Effector memory CD4-positive, alpha-beta T cell (primary cell): ENCODE data around the gene B3GAT1.

Experiments used
- DNase-seq, 3 donors: peaks; one replicate each; pipeline ENCODE4 v3.0.0-alpha.2; 2020
- H3K27ac ChIP-seq: 2 replicates; pipeline ENCODE4 v1.7.0; 2013; ENCODE audit warnings: mild to moderate bottlenecking, low read length, moderate library complexity; ENCODE audit not compliant: insufficient read depth, poor library complexity, severe bottlenecking
- H3K27me3 ChIP-seq: replicated peaks from 2 replicates; pipeline ENCODE4 v1.7.0; 2013; ENCODE audit warnings: mild to moderate bottlenecking, low read length; ENCODE audit not compliant: insufficient read depth, control insufficient read depth, poor library complexity, severe bottlenecking
- H3K36me3 ChIP-seq: 2 replicates; pipeline ENCODE4 v1.7.0; 2013; ENCODE audit warnings: mild to moderate bottlenecking, low read length, moderate library complexity; ENCODE audit not compliant: control insufficient read depth, insufficient read depth
- H3K4me1 ChIP-seq: 2 replicates; pipeline ENCODE4 v1.7.0; 2013; ENCODE audit warnings: low read length, mild to moderate bottlenecking; ENCODE audit not compliant: control insufficient read depth, insufficient read depth, poor library complexity, severe bottlenecking
- H3K4me3 ChIP-seq: 2 replicates; pipeline ENCODE4 v1.7.0; 2013; ENCODE audit warnings: low read length, low read depth, mild to moderate bottlenecking; ENCODE audit not compliant: insufficient read depth, poor library complexity, severe bottlenecking
- H3K9me3 ChIP-seq: 2 replicates; pipeline ENCODE4 v1.7.0; 2013; ENCODE audit warnings: mild to moderate bottlenecking, low read length, moderate library complexity; ENCODE audit not compliant: control insufficient read depth

Gene B3GAT1

DNA sequence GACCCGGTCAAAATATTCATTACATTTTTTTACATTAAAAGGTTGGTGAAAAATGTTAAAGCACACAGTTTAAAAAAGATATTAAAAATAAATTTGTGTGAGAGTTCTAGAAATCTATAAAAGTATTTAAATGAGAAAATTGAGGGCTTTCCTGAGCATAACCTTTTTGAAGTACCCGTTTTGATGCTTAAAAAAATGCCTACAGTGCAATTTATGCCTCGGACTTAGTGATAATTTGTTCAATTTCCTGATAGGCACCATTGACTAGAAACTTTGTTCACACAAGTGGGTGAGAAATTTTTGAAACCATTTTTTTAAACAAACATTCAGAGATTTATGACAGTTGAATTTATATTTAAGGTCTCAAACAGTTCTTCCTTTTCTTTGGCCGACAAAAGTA, 29.7 kb upstream of the B3GAT1 start:
- no peak overlapping the region for H3K4me3 ChIP-seq
- no peaks in the 10 kb centered on the region for H3K36me3 ChIP-seq
- H3K4me1 ChIP-seq, result no peaks in the 10 kb centered on the region
- H3K27ac ChIP-seq, result no peak overlapping the region
- no peaks in the 10 kb centered on the region for H3K27me3 ChIP-seq
- DNase-seq, result no peak
- H3K9me3 ChIP-seq, result no peaks in the 10 kb centered on the region

DNA sequence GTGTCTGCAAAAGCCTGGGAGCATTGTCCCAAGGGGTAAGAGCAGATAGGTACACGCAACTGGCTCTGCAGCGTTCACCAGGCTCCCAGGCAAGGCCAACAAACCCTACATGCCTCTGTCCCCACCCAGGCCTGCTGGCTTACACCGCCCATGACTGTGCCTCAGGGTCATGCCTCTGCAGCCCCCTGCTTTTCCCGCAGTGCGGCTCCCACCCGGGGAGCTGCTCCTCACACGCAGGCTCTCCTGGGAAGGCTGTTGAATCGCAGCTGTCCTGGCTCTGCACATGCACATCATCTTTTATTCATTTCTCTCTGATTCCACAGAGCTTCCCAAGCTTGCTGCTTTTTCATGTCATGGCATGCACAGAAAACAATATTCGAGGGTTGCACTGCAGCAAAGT, 29.2 kb upstream of the B3GAT1 start:
- H3K4me3 ChIP-seq, result no peak overlapping the region
- no peaks in the 10 kb centered on the region for H3K4me1 ChIP-seq
- H3K36me3 ChIP-seq, result no peaks in the 10 kb centered on the region
- no peak overlapping the region for H3K27ac ChIP-seq
- DNase-seq, result no peak
- no peaks in the 10 kb centered on the region for H3K9me3 ChIP-seq
- no peaks in the 10 kb centered on the region for H3K27me3 ChIP-seq

DNA sequence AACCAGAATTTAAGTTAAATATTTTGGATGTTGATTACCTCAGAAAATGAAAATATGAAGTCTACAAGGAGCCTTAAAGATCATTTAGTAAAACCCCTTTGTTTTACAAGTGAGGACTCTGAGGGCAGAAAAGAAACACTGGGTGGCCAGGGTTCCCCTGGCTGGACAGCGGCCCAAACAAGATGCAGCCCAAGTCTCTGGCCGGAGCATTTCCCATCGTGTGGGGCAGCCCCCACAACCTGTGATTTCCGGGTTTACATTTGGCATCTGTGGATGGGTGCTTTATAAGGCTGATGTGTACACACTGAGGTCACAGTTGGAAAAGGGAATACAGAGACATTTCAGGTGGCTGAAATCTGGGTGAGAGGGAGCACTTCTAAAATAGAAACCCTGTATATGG, 28.8 kb upstream of the B3GAT1 start:
- H3K4me3 ChIP-seq, result no peak overlapping the region
- H3K4me1 ChIP-seq, result no peaks in the 10 kb centered on the region
- DNase-seq, result no peak

DNA sequence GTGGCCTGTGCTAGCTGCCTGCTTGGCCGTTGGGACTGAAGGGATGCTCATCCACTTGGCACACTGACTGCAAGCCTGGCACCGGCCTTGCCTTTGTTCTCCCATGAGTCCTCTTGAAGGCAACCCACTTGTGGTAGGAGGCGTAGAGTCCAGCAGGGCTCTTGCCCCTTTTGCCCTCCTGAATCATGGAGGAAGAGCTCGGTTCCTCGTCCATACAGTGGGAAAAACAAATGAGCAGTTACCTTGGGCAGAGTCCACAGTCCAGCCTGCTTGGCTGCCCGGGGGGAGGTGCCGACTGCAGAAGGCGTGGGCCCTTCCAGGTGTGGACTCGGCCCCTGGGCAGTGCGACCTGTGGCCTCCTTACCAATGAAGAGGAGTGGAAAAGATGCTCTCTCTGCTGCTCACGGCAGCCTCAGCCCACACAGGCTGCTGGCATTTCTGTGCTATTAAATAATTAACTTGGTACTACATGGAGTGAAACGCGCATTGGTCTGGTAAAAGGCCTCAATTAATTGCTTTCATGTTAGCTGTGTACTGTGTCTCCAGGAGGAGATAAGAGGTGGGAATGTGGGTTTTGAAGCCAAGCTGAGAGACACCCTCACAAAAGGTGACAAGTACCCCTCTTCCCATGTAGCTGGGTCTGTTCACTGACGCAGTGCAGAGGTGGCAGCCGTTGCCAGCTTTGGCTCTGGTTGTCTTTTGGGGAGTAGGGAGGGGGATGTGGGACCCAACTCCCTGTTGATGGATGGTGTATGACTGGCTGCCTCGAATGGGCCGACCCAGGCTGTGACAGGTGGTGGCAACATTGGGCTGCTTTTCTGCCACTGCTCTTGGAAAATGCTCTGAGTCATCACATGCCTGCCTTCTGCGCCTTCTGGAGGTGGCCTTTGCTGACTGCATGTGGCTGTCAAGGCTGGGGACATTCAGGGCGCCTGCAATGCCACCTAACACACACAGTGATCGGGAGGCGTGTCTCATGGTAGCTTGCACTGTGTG, 26.8 kb upstream of the B3GAT1 start:
- H3K9me3 ChIP-seq, result no peaks in the 10 kb centered on the region

More for the DNA sequence above, 28.8 kb upstream of the B3GAT1 start:
- no peaks in the 10 kb centered on the region for H3K36me3 ChIP-seq
- H3K9me3 ChIP-seq, result no peaks in the 10 kb centered on the region
- no peak overlapping the region for H3K27ac ChIP-seq
- H3K27me3 ChIP-seq, result no peaks in the 10 kb centered on the region

DNA sequence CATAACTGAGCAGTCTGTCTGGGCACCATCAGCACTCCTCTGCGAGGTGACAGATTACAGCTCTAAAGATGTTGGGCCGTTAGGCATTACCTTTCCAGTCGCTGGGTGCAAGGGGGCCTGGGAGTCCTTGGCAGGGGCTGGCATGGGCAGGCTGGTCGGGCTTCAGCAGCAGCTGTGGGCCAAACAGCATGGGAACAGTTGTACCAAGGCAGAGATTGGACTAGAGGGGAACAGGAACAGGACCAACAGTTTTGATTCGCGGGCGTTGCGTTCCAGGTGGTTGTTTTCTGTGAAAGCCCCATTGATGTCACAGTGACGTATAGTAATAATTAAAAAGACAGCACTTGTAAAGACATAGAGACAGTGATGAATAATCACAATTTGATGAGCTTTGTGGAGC, 25.8 kb upstream of the B3GAT1 start:
- H3K27me3 ChIP-seq, result no peaks in the 10 kb centered on the region
- no peaks in the 10 kb centered on the region for H3K9me3 ChIP-seq
- H3K36me3 ChIP-seq, result no peaks in the 10 kb centered on the region
- H3K4me1 ChIP-seq, result no peaks in the 10 kb centered on the region
- H3K4me3 ChIP-seq, result no peak overlapping the region
- no peak overlapping the region for H3K27ac ChIP-seq
- DNase-seq, result no peak

More for the DNA sequence above, 26.8 kb upstream of the B3GAT1 start:
- Histone ChIP-seq H3K4me3 (no peak overlapping the region), H3K36me3 (no peaks in the 10 kb centered on the region), H3K4me1 (no peaks in the 10 kb centered on the region), H3K27ac (no peak overlapping the region), H3K27me3 (no peaks in the 10 kb centered on the region)
- no peak for DNase-seq

DNA sequence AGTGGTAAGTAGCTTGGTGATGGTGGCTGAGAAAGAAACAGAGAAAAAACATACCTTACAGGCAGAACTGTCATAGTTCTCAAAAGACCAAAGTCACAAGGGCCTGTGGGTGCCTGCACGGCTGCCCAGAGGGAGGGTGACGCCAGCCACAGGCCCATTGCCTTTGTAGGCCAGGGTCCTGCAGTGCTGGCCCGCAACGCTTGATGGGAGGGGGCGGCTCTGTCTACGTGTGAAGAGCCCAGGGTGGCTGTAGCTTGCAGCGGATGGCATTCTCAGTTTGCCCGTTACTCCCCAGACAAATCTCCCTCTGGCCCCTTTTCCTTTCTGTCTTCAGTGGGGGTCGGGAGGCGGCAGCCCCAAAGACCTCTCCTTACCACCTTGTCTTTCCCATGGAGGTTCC, 24.7 kb upstream of the B3GAT1 start:
- Histone ChIP-seq H3K4me3 (no peak overlapping the region), H3K27ac (no peak overlapping the region), H3K9me3 (no peaks in the 10 kb centered on the region), H3K36me3 (no peaks in the 10 kb centered on the region), H3K27me3 (no peaks in the 10 kb centered on the region), H3K4me1 (no peaks in the 10 kb centered on the region)
- no peak for DNase-seq

DNA sequence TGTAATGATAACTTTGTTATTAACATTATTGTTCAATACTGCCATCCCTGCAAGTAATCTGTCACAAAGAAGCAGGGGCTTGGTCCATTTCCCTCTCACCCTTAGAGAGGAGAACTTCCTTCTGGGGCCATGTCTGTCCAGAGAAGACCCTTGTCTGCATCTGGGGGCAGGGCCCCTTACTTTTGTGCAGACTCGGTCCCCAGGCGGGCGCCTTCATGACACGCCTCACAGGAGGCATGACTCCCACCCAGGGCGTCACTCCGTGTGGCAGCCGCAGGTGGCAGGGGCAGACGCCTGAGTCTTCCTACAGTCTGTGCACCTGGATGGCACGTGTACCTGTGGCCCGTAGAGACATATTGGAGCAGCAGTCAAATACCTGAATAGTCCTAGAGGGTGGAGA, 21.8 kb upstream of the B3GAT1 start:
- Histone ChIP-seq H3K27me3 (no peaks in the 10 kb centered on the region), H3K27ac (no peak overlapping the region), H3K4me1 (no peaks in the 10 kb centered on the region), H3K9me3 (no peaks in the 10 kb centered on the region), H3K36me3 (no peaks in the 10 kb centered on the region), H3K4me3 (no peak overlapping the region)
- no peak for DNase-seq

DNA sequence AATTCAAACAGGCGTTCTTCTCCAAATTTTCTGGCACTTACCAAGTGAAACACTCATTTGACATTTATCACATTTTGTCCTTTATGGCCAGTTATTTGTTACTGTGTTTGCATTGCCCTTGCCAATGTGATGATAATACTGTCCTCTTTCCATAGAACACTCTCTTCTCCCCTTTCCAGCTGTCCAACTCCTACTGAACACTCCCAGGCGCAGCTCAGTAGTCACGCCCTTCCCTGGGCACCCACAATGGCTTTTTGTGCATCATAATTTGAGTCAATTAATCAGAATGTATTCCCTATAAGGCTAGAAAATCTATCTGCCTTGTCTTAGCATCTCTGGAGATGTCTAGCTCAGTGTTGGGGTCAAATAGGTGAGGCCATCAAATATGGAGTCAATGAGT, 21.2 kb upstream of the B3GAT1 start:
- Histone ChIP-seq H3K36me3 (no peaks in the 10 kb centered on the region), H3K9me3 (no peaks in the 10 kb centered on the region), H3K27me3 (no peaks in the 10 kb centered on the region), H3K4me1 (no peaks in the 10 kb centered on the region), H3K27ac (no peak overlapping the region), H3K4me3 (no peak overlapping the region)
- no peak for DNase-seq

DNA sequence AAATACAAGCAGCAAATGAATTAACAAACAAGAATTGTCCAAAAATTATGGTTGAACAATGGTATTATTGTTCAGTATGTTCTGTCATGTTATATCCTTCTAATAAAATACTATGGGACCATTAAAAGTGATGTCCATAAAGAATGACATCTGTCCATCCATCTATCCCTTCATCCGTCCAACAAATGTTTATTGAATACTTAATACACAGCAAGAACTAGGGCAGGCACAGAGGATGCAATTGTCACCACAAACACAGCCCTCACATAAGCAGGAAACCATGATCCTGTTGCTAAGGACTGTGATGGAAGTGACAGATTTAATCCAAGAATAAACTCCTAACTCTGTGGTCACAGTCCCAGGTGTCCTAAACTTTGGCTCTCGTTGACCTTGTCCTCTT, 20.7 kb upstream of the B3GAT1 start:
- no peak for DNase-seq
- Histone ChIP-seq H3K27ac (no peak overlapping the region), H3K36me3 (no peaks in the 10 kb centered on the region), H3K27me3 (no peaks in the 10 kb centered on the region), H3K4me3 (no peak overlapping the region), H3K4me1 (no peaks in the 10 kb centered on the region), H3K9me3 (no peaks in the 10 kb centered on the region)

DNA sequence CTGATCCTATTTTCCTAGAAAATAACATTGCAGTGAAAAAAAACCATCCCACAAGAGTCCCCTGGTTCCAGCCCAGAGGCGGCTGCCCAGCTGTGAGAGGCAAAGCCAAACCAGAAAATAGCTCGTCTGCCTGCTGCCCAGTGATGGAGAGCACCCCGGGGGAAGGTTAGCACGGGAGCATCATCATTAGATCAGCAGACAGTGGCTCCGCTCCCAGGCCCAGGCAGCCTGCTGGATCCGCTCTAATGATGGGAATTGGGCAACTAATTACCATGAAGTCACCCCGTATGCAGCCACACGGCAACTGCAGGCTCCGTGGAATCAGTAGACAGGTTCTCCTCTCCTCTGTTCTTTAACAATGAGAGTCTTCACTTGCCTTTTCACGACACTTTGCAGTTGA, 17.1 kb upstream of the B3GAT1 start:
- Histone ChIP-seq H3K27me3 (no peaks in the 10 kb centered on the region), H3K4me3 (no peak overlapping the region), H3K36me3 (no peaks in the 10 kb centered on the region), H3K9me3 (no peaks in the 10 kb centered on the region), H3K27ac (no peak overlapping the region), H3K4me1 (no peaks in the 10 kb centered on the region)
- no peak for DNase-seq
